WTC11 (cell line): ENCODE measurements around the gene SPEM3. TPM values are rescaled to one million over a fixed set of nuclear protein-coding genes. Genes with fewer than 3 reads are reported as not detected.

Experiments
- ATAC-seq: fragments of 200-7000 bp; cut with Tn5 transposase; 2 replicates; pipeline ENCODE4 v1.10.0; 2021; ENCODE audit warnings: mild to moderate bottlenecking, moderate library complexity
- CTCF ChIA-PET: fragments of 300-600 bp; sonication (Branson Sonifier 250); formaldehyde crosslinking; loops from one replicate; lab custom pipeline; 2021; ENCODE audit warnings: antibody characterized with exemption; lab: Charles Lee
- POLR2A ChIA-PET: fragments of 350-600 bp; sonication (Branson Sonifier 250); formaldehyde crosslinking; loops from one replicate; lab custom pipeline; 2021; ENCODE audit warnings: antibody characterized with exemption; lab: Charles Lee
- DNase-seq: peaks from one replicate; pipeline ENCODE4 v3.0.0; 2021; ENCODE audit warnings: low spot score
- H3K27ac Mint-ChIP-seq: 2 replicates; pipeline ENCODE4 v1.8.0; 2021; ENCODE audit warnings: mixed read lengths
- H3K27me3 Mint-ChIP-seq: 2 replicates; pipeline ENCODE4 v1.8.0; 2021; ENCODE audit warnings: low read depth, mild to moderate bottlenecking, moderate library complexity, mixed read lengths
- H3K36me3 Mint-ChIP-seq: 2 replicates; pipeline ENCODE4 v1.8.0; 2021; ENCODE audit warnings: mixed read lengths
- H3K4me1 Mint-ChIP-seq: 2 replicates; pipeline ENCODE4 v1.8.0; 2022; ENCODE audit warnings: mixed read lengths
- H3K4me3 Mint-ChIP-seq: 2 replicates; pipeline ENCODE4 v1.8.0; 2021; ENCODE audit warnings: mild to moderate bottlenecking, moderate library complexity, mixed read lengths
- H3K9me3 Mint-ChIP-seq: 2 replicates; pipeline ENCODE4 v1.8.0; 2021; ENCODE audit warnings: mixed read lengths
- ARID4B ChIP-seq: sonication (generic); formaldehyde crosslinking; IDR thresholded peaks from 2 replicates; pipeline ENCODE4 v1.8.0; 2023; ENCODE audit warnings: missing genetic modification reagents, mild to moderate bottlenecking, borderline replicate concordance
- CBFB ChIP-seq: sonication (generic); formaldehyde crosslinking; IDR thresholded peaks from 2 replicates; pipeline ENCODE4 v1.8.1; 2022; ENCODE audit warnings: mild to moderate bottlenecking, low read depth, missing genetic modification reagents
- ESRRA ChIP-seq: sonication (generic); formaldehyde crosslinking; IDR thresholded peaks from 2 replicates; pipeline ENCODE4 v1.8.1; 2022; ENCODE audit warnings: mild to moderate bottlenecking, missing genetic modification reagents, borderline replicate concordance
- FOXK1 ChIP-seq: sonication (generic); formaldehyde crosslinking; IDR thresholded peaks from 2 replicates; pipeline ENCODE4 v1.8.0; 2022; ENCODE audit warnings: mild to moderate bottlenecking, moderate library complexity, missing genetic modification reagents
- GABPB1 ChIP-seq: sonication (generic); formaldehyde crosslinking; IDR thresholded peaks from 2 replicates; pipeline ENCODE4 v1.8.1; 2023; ENCODE audit warnings: mild to moderate bottlenecking, missing genetic modification reagents
- HMGA2 ChIP-seq: fragments of 250-450 bp; sonication (Bioruptor Pico); IDR thresholded peaks from 2 replicates; pipeline ENCODE4 v1.4.0; 2021; ENCODE audit warnings: mild to moderate bottlenecking, moderate library complexity
- HMGXB4 ChIP-seq: sonication (generic); formaldehyde crosslinking; IDR thresholded peaks from 2 replicates; pipeline ENCODE4 v1.8.1; 2023; ENCODE audit warnings: mild to moderate bottlenecking, moderate library complexity, missing genetic modification reagents
- IRF2 ChIP-seq: sonication (generic); formaldehyde crosslinking; IDR thresholded peaks from 2 replicates; pipeline ENCODE4 v1.8.0; 2022; ENCODE audit warnings: low read depth, missing genetic modification reagents, borderline replicate concordance
- KAT7 ChIP-seq: sonication (generic); formaldehyde crosslinking; IDR thresholded peaks from 2 replicates; pipeline ENCODE4 v1.8.1; 2023; ENCODE audit warnings: missing genetic modification reagents, mild to moderate bottlenecking, borderline replicate concordance
- NFE2L1 ChIP-seq: sonication (generic); formaldehyde crosslinking; IDR thresholded peaks from 2 replicates; pipeline ENCODE4 v1.8.1; 2023; ENCODE audit warnings: missing genetic modification reagents
- NR2C2 ChIP-seq: sonication (generic); formaldehyde crosslinking; IDR thresholded peaks from 2 replicates; pipeline ENCODE4 v1.8.0; 2022; ENCODE audit warnings: mild to moderate bottlenecking, missing genetic modification reagents
- NR3C1 ChIP-seq: sonication (generic); formaldehyde crosslinking; conservative IDR thresholded peaks from 2 replicates; pipeline ENCODE4 v1.8.1; 2023; ENCODE audit warnings: low read depth, mild to moderate bottlenecking, missing genetic modification reagents
- TEAD4 ChIP-seq: sonication (generic); formaldehyde crosslinking; IDR thresholded peaks from 2 replicates; pipeline ENCODE4 v1.8.0; 2022; ENCODE audit warnings: mild to moderate bottlenecking, missing genetic modification reagents
- ZNF138 ChIP-seq: sonication (generic); formaldehyde crosslinking; conservative IDR thresholded peaks from 2 replicates; pipeline ENCODE4 v1.8.1; 2022; ENCODE audit warnings: mild to moderate bottlenecking, moderate library complexity, missing genetic modification reagents
- ZNF263 ChIP-seq: sonication (generic); formaldehyde crosslinking; IDR thresholded peaks from 2 replicates; pipeline ENCODE4 v1.8.1; 2022; ENCODE audit warnings: low read depth, mild to moderate bottlenecking, moderate library complexity, missing genetic modification reagents
- total RNA-seq: library from RNA; stranded (reverse); gene quantifications from 3 replicates; pipeline ENCODE4 v1.2.3, GENCODE V29; 2021
- TF ChIP-seq, protein P1 (sequence below): fragments of 250-450 bp; sonication (Bioruptor Pico); IDR thresholded peaks from 2 replicates; pipeline ENCODE4 v1.9.0; 2021; ENCODE audit warnings: mild to moderate bottlenecking
- TF ChIP-seq, protein P2 (sequence below): sonication (generic); formaldehyde crosslinking; IDR thresholded peaks from 2 replicates; pipeline ENCODE4 v1.8.1; 2023; ENCODE audit warnings: mild to moderate bottlenecking, missing genetic modification reagents, moderate library complexity
- TF ChIP-seq, protein P3 (sequence below): fragments of 250-450 bp; sonication (Bioruptor Pico); IDR thresholded peaks from 2 replicates; pipeline ENCODE4 v2.1.2; 2022; ENCODE audit warnings: mild to moderate bottlenecking, moderate library complexity
- TF ChIP-seq, protein P4 (sequence below): sonication (generic); formaldehyde crosslinking; IDR thresholded peaks from 2 replicates; pipeline ENCODE4 v1.8.1; 2022; ENCODE audit warnings: mild to moderate bottlenecking, moderate library complexity, missing genetic modification reagents
- TF ChIP-seq, protein P5 (sequence below): sonication (generic); formaldehyde crosslinking; IDR thresholded peaks from 2 replicates; pipeline ENCODE4 v1.8.0; 2023; ENCODE audit warnings: mild to moderate bottlenecking, missing genetic modification reagents
- TF ChIP-seq, protein P6 (sequence below): fragments of 250-450 bp; sonication (Bioruptor Pico); IDR thresholded peaks from 2 replicates; pipeline ENCODE4 v1.9.0; 2021; ENCODE audit warnings: mild to moderate bottlenecking

SPEM3 gene
- total RNA-seq, 1 experiment from 2014 or later, result not detected

- TF ChIP-seq, protein P1, sequence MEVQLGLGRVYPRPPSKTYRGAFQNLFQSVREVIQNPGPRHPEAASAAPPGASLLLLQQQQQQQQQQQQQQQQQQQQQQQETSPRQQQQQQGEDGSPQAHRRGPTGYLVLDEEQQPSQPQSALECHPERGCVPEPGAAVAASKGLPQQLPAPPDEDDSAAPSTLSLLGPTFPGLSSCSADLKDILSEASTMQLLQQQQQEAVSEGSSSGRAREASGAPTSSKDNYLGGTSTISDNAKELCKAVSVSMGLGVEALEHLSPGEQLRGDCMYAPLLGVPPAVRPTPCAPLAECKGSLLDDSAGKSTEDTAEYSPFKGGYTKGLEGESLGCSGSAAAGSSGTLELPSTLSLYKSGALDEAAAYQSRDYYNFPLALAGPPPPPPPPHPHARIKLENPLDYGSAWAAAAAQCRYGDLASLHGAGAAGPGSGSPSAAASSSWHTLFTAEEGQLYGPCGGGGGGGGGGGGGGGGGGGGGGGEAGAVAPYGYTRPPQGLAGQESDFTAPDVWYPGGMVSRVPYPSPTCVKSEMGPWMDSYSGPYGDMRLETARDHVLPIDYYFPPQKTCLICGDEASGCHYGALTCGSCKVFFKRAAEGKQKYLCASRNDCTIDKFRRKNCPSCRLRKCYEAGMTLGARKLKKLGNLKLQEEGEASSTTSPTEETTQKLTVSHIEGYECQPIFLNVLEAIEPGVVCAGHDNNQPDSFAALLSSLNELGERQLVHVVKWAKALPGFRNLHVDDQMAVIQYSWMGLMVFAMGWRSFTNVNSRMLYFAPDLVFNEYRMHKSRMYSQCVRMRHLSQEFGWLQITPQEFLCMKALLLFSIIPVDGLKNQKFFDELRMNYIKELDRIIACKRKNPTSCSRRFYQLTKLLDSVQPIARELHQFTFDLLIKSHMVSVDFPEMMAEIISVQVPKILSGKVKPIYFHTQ (CRISPR knock-in tag), result no peak
- TF ChIP-seq, protein P2, sequence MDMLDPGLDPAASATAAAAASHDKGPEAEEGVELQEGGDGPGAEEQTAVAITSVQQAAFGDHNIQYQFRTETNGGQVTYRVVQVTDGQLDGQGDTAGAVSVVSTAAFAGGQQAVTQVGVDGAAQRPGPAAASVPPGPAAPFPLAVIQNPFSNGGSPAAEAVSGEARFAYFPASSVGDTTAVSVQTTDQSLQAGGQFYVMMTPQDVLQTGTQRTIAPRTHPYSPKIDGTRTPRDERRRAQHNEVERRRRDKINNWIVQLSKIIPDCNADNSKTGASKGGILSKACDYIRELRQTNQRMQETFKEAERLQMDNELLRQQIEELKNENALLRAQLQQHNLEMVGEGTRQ (CRISPR knock-in tag), result no peak
- no peak for TF ChIP-seq NR3C1
- no peak for TF ChIP-seq NR2C2 (CRISPR knock-in tag)
- TF ChIP-seq FOXK1 (CRISPR knock-in tag), result no peak
- TF ChIP-seq HMGXB4, result no peak
- TF ChIP-seq TEAD4 (CRISPR knock-in tag), result no peak
These were observed 19.8 kb downstream of the SPEM3 start (continued) for GRCh38 chr17:7448461-7448860.

- DNase-seq (no peak), ATAC-seq (no peak)
- H3K4me3 Mint-ChIP-seq, result no peak overlapping the region
- peaks cover 9% of the 10 kb centered on the region for H3K27me3 Mint-ChIP-seq
- peaks cover 11% of the 10 kb centered on the region for H3K4me1 Mint-ChIP-seq
- H3K27ac Mint-ChIP-seq, result no peak overlapping the region
- H3K36me3 Mint-ChIP-seq, result no peaks in the 10 kb centered on the region
- no peaks in the 10 kb centered on the region for H3K9me3 Mint-ChIP-seq
- ChIA-PET POLR2A (interaction anchor here (1.7 kb wide), 1 partner anchor 20 kb away, joined by 3 read pairs; the partner anchor contains the start of gene FGF11), CTCF (interaction anchor here (1.2 to 1.3 kb wide), 2 partner anchors 43 to 104 kb away, joined by 3 read pairs; no protein-coding TSS in a partner anchor)
- TF ChIP-seq GABPB1 (CRISPR knock-in tag) (no peak), NFE2L1 (CRISPR knock-in tag) (no peak), ZNF138 (CRISPR knock-in tag) (no peak), KAT7 (CRISPR knock-in tag) (no peak), IRF2 (CRISPR knock-in tag) (no peak), ARID4B (CRISPR knock-in tag) (no peak), ESRRA (no peak), ZNF263 (CRISPR knock-in tag) (no peak), HMGA2 (CRISPR knock-in tag) (no peak), CBFB (CRISPR knock-in tag) (no peak)
- TF ChIP-seq, protein P3, sequence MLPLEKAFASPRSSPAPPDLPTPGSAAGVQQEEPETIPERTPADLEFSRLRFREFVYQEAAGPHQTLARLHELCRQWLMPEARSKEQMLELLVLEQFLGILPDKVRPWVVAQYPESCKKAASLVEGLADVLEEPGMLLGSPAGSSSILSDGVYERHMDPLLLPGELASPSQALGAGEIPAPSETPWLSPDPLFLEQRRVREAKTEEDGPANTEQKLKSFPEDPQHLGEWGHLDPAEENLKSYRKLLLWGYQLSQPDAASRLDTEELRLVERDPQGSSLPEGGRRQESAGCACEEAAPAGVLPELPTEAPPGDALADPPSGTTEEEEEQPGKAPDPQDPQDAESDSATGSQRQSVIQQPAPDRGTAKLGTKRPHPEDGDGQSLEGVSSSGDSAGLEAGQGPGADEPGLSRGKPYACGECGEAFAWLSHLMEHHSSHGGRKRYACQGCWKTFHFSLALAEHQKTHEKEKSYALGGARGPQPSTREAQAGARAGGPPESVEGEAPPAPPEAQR, result no peak
- TF ChIP-seq, protein P4, sequence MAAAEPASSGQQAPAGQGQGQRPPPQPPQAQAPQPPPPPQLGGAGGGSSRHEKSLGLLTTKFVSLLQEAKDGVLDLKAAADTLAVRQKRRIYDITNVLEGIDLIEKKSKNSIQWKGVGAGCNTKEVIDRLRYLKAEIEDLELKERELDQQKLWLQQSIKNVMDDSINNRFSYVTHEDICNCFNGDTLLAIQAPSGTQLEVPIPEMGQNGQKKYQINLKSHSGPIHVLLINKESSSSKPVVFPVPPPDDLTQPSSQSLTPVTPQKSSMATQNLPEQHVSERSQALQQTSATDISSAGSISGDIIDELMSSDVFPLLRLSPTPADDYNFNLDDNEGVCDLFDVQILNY, result no peak
- TF ChIP-seq, protein P5, sequence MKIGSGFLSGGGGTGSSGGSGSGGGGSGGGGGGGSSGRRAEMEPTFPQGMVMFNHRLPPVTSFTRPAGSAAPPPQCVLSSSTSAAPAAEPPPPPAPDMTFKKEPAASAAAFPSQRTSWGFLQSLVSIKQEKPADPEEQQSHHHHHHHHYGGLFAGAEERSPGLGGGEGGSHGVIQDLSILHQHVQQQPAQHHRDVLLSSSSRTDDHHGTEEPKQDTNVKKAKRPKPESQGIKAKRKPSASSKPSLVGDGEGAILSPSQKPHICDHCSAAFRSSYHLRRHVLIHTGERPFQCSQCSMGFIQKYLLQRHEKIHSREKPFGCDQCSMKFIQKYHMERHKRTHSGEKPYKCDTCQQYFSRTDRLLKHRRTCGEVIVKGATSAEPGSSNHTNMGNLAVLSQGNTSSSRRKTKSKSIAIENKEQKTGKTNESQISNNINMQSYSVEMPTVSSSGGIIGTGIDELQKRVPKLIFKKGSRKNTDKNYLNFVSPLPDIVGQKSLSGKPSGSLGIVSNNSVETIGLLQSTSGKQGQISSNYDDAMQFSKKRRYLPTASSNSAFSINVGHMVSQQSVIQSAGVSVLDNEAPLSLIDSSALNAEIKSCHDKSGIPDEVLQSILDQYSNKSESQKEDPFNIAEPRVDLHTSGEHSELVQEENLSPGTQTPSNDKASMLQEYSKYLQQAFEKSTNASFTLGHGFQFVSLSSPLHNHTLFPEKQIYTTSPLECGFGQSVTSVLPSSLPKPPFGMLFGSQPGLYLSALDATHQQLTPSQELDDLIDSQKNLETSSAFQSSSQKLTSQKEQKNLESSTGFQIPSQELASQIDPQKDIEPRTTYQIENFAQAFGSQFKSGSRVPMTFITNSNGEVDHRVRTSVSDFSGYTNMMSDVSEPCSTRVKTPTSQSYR (CRISPR knock-in tag), result no peak
- TF ChIP-seq, protein P6, sequence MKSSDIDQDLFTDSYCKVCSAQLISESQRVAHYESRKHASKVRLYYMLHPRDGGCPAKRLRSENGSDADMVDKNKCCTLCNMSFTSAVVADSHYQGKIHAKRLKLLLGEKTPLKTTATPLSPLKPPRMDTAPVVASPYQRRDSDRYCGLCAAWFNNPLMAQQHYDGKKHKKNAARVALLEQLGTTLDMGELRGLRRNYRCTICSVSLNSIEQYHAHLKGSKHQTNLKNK (CRISPR knock-in tag), result no peak
These were observed 31.4 kb downstream of the SPEM3 start for GRCh38 chr17:7459961-7460545.
